DMS79 treated with DMSO at 0.1 percent for 48 hours (cell line): ENCODE measurements around the gene GALC.

Source experiments
- DNase-seq: peaks from one replicate; lab custom pipeline; 2025; lab: John Stamatoyannopoulos, UW

GALC gene

DNA sequence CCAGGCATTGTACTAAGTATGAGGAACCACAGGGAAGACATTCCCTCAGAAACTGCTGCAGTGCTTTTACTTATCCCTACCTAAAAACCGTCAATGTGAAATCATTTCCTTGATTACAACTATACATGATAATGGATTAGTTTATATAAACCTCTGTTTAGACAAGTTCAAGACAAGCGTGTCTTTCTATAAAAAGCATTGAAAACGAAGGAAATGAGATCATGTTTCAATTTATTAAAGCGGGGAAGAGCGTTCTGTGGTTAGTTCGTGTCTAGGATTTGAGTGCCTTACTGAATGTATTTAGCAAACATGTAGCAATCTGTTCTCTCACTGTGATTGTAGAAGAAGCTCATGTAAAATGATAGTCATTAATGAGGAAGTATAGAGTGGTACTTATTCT lies 37.5 kb downstream of the GALC start:
- DNase-seq, result no peak

DNA sequence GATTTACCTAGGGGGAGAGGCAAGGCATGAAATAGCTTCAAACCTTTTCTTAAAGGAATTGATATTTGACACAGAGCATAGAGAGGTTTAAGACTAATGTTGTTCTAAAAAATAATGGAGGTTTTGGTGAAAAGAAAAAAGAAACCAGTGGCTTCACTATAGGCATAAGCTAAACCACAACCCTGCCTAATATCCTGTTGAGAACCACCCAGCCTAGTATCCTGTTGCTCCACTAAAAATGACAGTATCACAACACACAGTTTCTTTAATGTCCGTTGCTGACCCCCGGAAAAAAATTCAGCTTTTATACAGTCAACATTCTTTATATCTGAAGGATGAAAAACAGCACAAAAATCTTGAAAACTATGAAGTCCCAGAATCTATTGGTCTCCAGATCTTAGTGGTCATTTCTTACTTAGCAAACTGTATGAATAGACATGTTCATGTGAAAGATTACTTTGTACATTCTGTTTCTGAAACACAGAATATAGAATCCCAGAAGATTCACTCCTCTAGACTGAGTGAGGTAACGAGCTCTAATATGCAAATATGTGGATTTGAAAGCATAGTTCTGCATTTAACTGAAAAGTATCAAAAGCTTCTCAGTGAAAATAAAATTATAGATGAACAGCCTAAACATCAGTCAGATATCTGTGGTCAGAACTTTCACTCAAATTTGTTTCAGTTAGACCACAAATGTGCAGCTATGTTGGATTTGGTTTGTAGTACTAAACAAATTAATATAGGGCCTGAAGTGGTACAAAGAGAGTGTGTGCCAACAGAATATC lies 40.5 kb downstream of the GALC start:
- no peak for DNase-seq

DNA sequence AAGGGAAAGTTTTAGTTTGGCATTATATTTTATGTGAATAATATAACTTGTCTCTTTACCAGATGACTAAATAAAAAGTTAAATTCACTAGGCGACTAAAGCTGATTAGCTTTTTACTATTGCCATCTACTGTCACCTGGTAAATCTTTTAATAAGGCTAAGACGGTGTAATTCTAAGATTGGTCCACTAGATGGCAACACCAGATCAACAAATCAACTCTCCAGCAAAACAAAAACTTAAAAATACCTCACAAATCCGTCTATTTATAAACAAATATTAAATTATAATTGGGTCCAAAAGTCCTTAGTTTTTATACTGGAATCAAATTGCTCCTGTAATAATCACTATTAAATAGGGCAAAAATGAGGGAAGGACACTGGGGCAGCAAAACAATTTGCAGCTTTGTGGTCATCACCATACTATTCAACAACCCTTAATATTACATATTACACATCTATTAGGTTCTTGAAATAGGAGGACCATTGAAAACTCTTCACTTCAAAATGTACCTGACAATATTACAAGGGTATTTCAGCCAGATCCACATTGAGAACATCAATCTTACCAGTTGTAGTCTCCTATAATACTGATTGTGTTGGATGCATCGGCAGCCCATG lies 47.9 kb downstream of the GALC start:
- DNase-seq, result peak; percentile 79

GRCh38 chr14:87940894-87941293 lies 52.1 kb downstream of the GALC start:
- DNase-seq, result no peak

GRCh38 chr14:87940382-87940781 lies 52.6 kb downstream of the GALC start:
- DNase-seq, result no peak

DNA sequence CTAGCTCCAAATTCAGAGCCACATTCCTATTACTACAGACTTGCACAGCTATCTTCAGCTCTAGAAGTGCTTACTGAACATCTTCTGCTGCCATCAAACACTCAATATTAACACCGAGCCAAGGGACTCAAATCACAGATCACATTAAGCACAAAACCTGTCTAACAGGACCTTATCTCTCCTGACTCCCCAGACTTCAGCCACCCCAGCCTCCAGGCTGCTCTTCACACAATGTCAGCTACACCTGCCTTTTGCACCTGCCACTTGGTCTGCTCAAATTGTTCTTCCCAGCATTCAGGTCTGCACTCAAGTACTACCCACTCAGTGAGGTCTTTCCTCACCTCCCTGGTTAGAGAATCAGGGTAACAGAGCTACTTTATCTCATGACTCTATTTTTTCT lies 57.1 kb downstream of the GALC start:
- peak; percentile 96 for DNase-seq

DNA sequence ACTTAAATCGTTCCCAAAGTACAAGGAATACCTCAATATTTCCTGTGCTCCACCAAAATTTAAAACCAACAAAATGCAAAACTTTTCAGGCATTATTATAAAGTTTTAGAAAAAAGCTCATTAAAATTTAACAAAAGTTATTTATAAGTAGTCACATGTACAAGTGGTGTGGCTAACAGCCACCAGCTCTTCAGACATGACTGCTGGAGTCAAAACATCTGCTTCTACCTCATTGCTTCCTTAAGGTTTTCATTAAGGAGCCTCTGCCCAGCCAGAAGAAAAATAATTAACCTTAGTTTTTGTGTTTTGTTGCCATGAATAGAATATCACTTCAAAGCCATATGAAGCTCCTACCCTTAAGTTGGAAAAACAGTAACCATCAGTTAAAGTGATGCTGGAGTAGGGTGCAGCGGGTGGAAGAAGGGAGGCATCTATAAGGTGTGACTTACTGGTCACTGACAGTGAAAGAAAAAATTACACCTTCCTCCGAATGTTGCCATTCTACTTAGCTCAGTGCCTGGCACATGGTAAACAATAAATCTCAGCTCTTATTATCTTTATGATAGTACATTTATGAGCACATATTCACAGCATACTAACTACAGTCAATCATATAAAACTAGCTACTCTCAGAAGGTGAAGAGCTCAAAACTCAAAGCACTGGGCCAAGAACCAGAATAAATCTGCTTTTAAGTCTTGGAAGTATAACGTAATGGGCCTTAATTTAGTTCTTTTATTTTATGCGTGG lies 57.7 kb downstream of the GALC start:
- DNase-seq, result peak; percentile 49

DNA sequence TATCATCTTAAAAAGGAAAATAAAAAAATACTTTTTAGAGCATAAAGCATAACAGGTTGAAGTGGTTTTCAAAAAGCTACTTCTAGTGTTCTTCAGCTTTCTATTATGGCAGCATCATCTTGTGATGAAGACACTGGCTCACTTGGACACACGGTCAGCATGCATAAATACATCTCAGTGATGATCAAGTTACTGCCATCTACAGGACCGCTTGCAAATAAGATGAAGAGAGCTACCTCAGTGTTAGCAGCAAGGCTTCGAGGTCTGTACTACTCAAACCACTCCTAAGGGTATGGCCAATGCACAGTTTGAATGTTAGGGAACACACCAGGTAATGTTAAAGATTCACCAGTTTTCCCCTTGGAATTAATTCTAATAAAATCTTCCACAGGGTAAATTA lies 58.8 kb downstream of the GALC start:
- no peak for DNase-seq

DNA sequence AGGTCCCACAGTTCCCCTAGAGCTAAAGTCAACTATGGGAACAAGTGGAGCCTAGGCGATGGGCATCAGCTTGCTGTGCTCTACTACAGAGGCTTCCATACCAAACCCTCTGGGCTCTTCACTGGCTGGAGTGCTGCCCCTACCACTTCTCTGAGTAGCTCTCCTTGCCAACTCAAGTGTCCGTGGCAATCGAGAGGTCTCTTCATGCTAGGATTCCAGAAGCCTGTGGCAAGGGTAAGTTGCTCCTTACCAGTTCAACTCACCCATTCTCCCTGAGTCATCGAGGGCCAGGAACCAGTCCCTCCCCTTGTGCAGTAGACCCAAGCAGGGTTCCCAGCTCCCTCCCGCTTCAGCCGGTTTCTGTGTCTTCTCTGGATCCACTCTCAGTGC lies 76.1 kb downstream of the GALC start:
- DNase-seq, result peak; percentile 61

GRCh38 chr14:87916103-87916885 lies 76.7 kb downstream of the GALC start:
- DNase-seq, result no peak

DNA sequence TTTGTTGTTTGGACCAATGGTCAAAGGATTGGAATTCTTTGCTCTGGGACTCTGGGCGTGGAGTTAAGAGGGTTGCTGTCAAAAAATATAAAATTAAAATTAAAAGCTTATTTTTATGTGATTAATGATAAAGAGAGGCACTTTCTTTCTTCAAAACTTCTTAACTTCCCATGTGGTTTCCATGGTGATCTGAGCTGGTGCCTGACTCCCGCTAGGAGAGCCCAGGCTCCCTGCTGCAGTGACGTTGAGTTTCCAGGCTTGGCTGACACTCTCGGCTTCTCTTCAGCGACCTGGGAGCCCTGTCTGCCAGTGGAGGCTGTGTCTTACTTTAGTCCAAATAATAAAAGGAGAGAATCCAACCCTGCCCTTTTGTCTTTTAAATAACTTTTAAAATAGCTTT lies 84.4 kb downstream of the GALC start:
- DNase-seq, result peak; percentile 18

DNA sequence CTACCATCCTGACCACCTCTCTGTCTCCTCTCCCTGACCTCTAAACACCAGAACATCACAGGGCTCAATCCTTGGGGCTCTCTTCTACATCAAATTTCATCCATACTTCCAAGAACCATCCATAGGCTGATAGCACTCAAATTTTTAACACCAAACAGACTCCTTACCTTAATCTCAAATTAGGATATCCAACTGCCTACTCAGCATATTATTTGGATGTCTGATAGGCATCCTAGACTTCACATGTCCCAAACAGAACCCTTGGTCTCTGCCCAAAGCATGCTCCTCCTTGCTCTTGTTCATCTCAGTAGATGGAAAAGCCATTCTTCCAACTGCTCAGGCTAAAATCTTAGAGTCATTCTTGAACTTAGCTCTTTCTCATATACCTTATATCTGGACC lies 91.3 kb downstream of the GALC start:
- no peak for DNase-seq

- DNase-seq, result no peak
These were observed 91.7 kb downstream of the GALC start for GRCh38 chr14:87901236-87901635.

DNA sequence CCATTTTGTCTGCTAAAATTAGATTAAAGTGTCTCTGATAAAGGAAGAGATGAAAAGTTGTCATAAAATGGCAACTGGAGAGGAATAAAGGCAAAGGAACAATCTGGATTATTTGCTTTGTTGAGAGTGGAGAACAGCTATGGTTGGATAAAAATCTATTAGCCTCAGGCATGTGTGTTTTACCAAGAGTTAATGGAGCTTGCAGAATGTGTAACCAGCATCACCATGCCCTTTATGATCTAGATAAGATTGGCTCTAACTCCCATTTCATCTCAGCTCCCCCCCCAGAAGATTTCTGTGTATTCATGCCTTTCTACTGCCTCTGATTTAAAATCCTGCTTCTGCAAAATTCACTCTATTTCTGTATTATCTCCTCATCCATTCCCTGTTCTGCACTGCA lies 93.8 kb downstream of the GALC start:
- DNase-seq, result peak; percentile 98

GRCh38 chr14:87898301-87898700 lies 94.7 kb downstream of the GALC start:
- no peak for DNase-seq

- peak; percentile 94 for DNase-seq
These were observed 96.3 kb downstream of the GALC start for GRCh38 chr14:87896393-87897380.

DNA sequence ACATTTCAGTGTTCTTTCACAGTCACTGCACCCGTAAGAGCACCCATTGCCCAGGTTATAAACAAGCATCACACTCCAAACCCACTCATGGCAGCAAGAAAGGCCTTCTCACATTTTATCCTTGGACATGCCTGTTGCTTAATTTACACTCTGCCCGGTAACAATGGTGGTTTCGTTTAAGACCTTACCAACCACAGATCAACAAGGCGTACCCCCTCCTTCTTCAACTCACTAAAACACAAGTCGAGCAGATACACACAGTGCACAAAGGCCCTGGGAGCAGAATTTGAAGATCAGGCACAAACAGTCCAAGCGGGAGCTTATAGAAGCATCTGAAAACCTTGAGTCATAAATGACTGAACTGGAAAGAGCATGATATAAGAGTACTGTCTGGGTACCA lies 98.1 kb downstream of the GALC start:
- peak; percentile 98 for DNase-seq

GRCh38 chr14:87892763-87893162 lies 100.2 kb downstream of the GALC start:
- no peak for DNase-seq

GRCh38 chr14:87888136-87888999 lies 104.6 kb downstream of the GALC start:
- no peak for DNase-seq

- DNase-seq, result no peak
These were observed 109.2 kb downstream of the GALC start for GRCh38 chr14:87883750-87884149.
